K562 (cell line): Measurements from ENCODE around the gene SCAMP3. TPM values are rescaled to one million over a fixed set of nuclear protein-coding genes. Genes with fewer than 3 reads are reported as not detected.

Source experiments
- ATAC-seq: fragments of 200-7000 bp; cut with Tn5 transposase; 3 replicates; pipeline ENCODE4 v1.9.1; 2020; ENCODE audit warnings: moderate library complexity
- BruUV-seq: library from RNA; stranded (reverse); fragments of 400-500 nt; replicated peaks from 2 replicates; lab custom pipeline; 2021; lab: Mats Ljungman, UMichigan
- CTCF ChIA-PET: fragments of 300-600 bp; formaldehyde crosslinking; extraction: SDS; loops from one replicate; lab custom pipeline; 2021; ENCODE audit warnings: low intra/inter-chr PET ratio; lab: Yijun Ruan, JAX
- POLR2A ChIA-PET: fragments of 300-600, 350-650 bp; sonication (Branson Sonifier 250); formaldehyde crosslinking; extraction: SDS; loops from one replicate; lab custom pipeline; 2021; ENCODE audit warnings: antibody characterized with exemption, inconsistent platforms; lab: Yijun Ruan, JAX
- DNase-seq, 4 experiments: peaks; one replicate each; pipeline versions ENCODE4 v3.0.0 to v3.0.0-alpha.2; 2011 to 2018; ENCODE audit warnings: low spot score in 3 of 4, mixed read lengths in 3 of 4; ENCODE audit errors: extremely low read depth in 1 of 4
- FAIRE-seq: peaks from 2 replicates; lab custom pipeline; 2011; peaks lifted over from hg19 to GRCh38; lab: Jason Lieb, UNC
- H2AFZ ChIP-seq: 2 replicates; pipeline ENCODE4 v1.6.0; 2011; ENCODE audit warnings: low read depth, low read length, control low read depth, inconsistent platforms
- H3K27ac ChIP-seq: fragments of 200-600 bp; 3 replicates; pipeline ENCODE4 v1.8.0; 2011; ENCODE audit warnings: low read depth, mild to moderate bottlenecking, control low read depth, inconsistent platforms, low read length, moderate library complexity, mixed read lengths; ENCODE audit errors: extremely low read depth
- H3K27me3 ChIP-seq, 2 experiments: fragments of 300-600 bp in 1 of 2; 2 replicates in 1 of 2; 3 replicates in 1 of 2; pipeline versions ENCODE4 v1.6.0 to v1.8.0; 2011; ENCODE audit warnings: inconsistent platforms in 2 of 2, low read length in 2 of 2, mild to moderate bottlenecking in 1 of 2, mixed read lengths in 1 of 2, moderate library complexity in 1 of 2; ENCODE audit not compliant: control insufficient read depth in 2 of 2, insufficient read depth in 2 of 2
- H3K36me3 ChIP-seq: fragments of 300-600 bp; 3 replicates; pipeline ENCODE4 v1.8.0; 2011; ENCODE audit warnings: mild to moderate bottlenecking, low read length, inconsistent platforms; ENCODE audit not compliant: control insufficient read depth, insufficient read depth
- H3K4me1 ChIP-seq, 2 experiments: fragments of 200-600 bp in 1 of 2; replicated peaks in 1 of 2; 2 replicates in 1 of 2; 3 replicates in 1 of 2; pipeline versions ENCODE4 v1.5.1 to v1.8.0; 2011; ENCODE audit warnings: inconsistent platforms in 2 of 2, low read length in 2 of 2, mild to moderate bottlenecking in 1 of 2, mixed read lengths in 1 of 2, moderate library complexity in 1 of 2; ENCODE audit not compliant: control insufficient read depth in 2 of 2, insufficient read depth in 2 of 2
- H3K4me2 ChIP-seq: 2 replicates; pipeline ENCODE4 v1.6.1; 2011; ENCODE audit warnings: low read length, control low read depth, inconsistent platforms, mixed read lengths; ENCODE audit not compliant: insufficient read depth
- H3K4me3 ChIP-seq: fragments of 200-600 bp; sonication (generic), shearing (Covaris generic); 2 replicates; pipeline ENCODE4 v1.5.1; 2016; ENCODE audit warnings: control low read depth, inconsistent platforms
- H3K79me2 ChIP-seq: fragments of 200-600 bp; 3 replicates; pipeline ENCODE4 v1.8.0; 2011; ENCODE audit warnings: low read length, inconsistent platforms; ENCODE audit not compliant: control insufficient read depth, insufficient read depth
- H3K9ac ChIP-seq, 2 experiments: 2 replicates each; pipeline versions ENCODE4 v1.6.0 to v1.6.1; 2011; ENCODE audit warnings: low read depth in 2 of 2, low read length in 2 of 2, control low read depth in 1 of 2, inconsistent platforms in 1 of 2, mild to moderate bottlenecking in 1 of 2, mixed read lengths in 1 of 2; ENCODE audit not compliant: insufficient read depth in 1 of 2
- H3K9me1 ChIP-seq: one replicate; pipeline ENCODE4 v1.6.0; 2011; ENCODE audit warnings: inconsistent platforms, mild to moderate bottlenecking, low read length, moderate library complexity; ENCODE audit not compliant: control insufficient read depth, insufficient read depth
- H3K9me3 ChIP-seq: replicated peaks from 2 replicates; pipeline ENCODE4 v1.5.1; 2011; ENCODE audit warnings: low read depth, low read length, inconsistent platforms; ENCODE audit not compliant: control insufficient read depth, insufficient read depth
- H4K20me1 ChIP-seq: replicated peaks from 2 replicates; pipeline ENCODE4 v1.6.1; 2011; ENCODE audit warnings: low read length, inconsistent platforms, mixed read lengths; ENCODE audit not compliant: control insufficient read depth, insufficient read depth
- CHCHD3 ChIP-seq: fragments of 250-450 bp; sonication (Bioruptor Pico); IDR thresholded peaks from 2 replicates; pipeline ENCODE4 v2.1.2; 2022; ENCODE audit warnings: mild to moderate bottlenecking
- DIDO1 ChIP-seq: fragments of 450-650 bp; IDR thresholded peaks from 2 replicates; pipeline ENCODE4 v1.6.1; 2016; ENCODE audit warnings: low read depth, missing biosample characterization, missing genetic modification characterization
- EP400 ChIP-seq: fragments of 450-650 bp; IDR thresholded peaks from 2 replicates; pipeline ENCODE4 v1.6.1; 2017; ENCODE audit warnings: antibody characterized with exemption, mild to moderate bottlenecking, moderate library complexity
- ILF3 ChIP-seq: fragments of 450-650 bp; IDR thresholded peaks from 2 replicates; pipeline ENCODE4 v1.6.1; 2018; ENCODE audit warnings: antibody characterized with exemption, mild to moderate bottlenecking, moderate library complexity, borderline replicate concordance
- YY1 ChIP-seq, 3 experiments: IDR thresholded peaks; 2 replicates each; pipeline ENCODE4 v1.6.1; 2011; ENCODE audit warnings: low read length in 2 of 3, mild to moderate bottlenecking in 2 of 3, moderate library complexity in 2 of 3, borderline replicate concordance in 1 of 3, control low read depth in 1 of 3, low read depth in 1 of 3; ENCODE audit not compliant: insufficient read depth in 3 of 3, insufficient replicate concordance in 2 of 3, control insufficient read depth in 1 of 3, insufficient read length in 1 of 3; ENCODE audit errors: extremely low read depth in 1 of 3
- ZNF143 ChIP-seq: sonication (generic); formaldehyde crosslinking; IDR thresholded peaks from 2 replicates; pipeline ENCODE4 v1.9.0; 2022; ENCODE audit warnings: mild to moderate bottlenecking, missing genetic modification reagents
- ZNF24 ChIP-seq: fragments of 450-650 bp; IDR thresholded peaks from 2 replicates; pipeline ENCODE4 v1.6.1; 2016
- ZNF830 ChIP-seq: fragments of 250-450 bp; sonication (Bioruptor Pico); IDR thresholded peaks from 2 replicates; pipeline ENCODE4 v1.5.0; 2021; ENCODE audit warnings: mild to moderate bottlenecking
- WGBS: fragments of 100-300 bp; shearing (Covaris generic); methylation state at CpG from one replicate; pipeline ENCODE4 v1.1.6; 2016; ENCODE audit warnings: low coverage, mixed read lengths; ENCODE audit not compliant: insufficient coverage; ENCODE audit errors: missing lambda C conversion rate; 5-methylcytosine and 5-hydroxymethylcytosine counted together
- in situ Hi-C: fragments of 300-500 bp; cut with MboI; formaldehyde crosslinking; loops from 4 replicates; pipeline ENCODE4 v1.15.0; 2018; ENCODE audit warnings: inconsistent platforms, mixed read lengths
- intact Hi-C: fragments of 100-400 bp; cut with micrococcal nuclease; formaldehyde crosslinking; loops from 2 replicates; pipeline ENCODE4 v1.14.2; 2022
- polyA plus RNA-seq, 8 experiments: library from polyadenylated mRNA; depleted of rRNA in 4 of 8; stranded (reverse) in 5 of 8; unstranded in 3 of 8; fragments of >200 nt; fragmentation: Nextera tagmentation in 2 of 8; fragmentation: Illumina TruSeq in 1 of 8; extraction: Ambion mirVana in 2 of 8; extraction: Trizol in 1 of 8; gene quantifications; 2 replicates each; pipeline versions ENCODE4 v1.2.1 to v1.2.3, GENCODE V29; 2011 to 2014; ENCODE audit warnings: inconsistent platforms in 1 of 8, missing spikeins in 1 of 8
- total RNA-seq, 7 experiments: library from RNA; depleted of rRNA in 6 of 7; stranded (reverse); fragments of >200 nt in 6 of 7; fragmentation: Illumina TruSeq in 2 of 7; extraction: Trizol in 2 of 7; gene quantifications; 2 replicates each; pipeline versions ENCODE4 v1.2.1 to v1.2.3, GENCODE V29; 2011 to 2021; ENCODE audit warnings: low replicate concordance in 1 of 7
- TF ChIP-seq, protein P1 (sequence below): fragments of 250-450 bp; sonication (Bioruptor Pico); IDR thresholded peaks from 2 replicates; pipeline ENCODE4 v1.8.0; 2022; ENCODE audit warnings: moderate library complexity, mild to moderate bottlenecking, inconsistent platforms
- TF ChIP-seq, protein P2 (sequence below), 2 experiments: fragments of 450-650 bp; IDR thresholded peaks; 2 replicates each; pipeline ENCODE4 v1.6.1; 2016; ENCODE audit warnings: mild to moderate bottlenecking in 2 of 2, borderline replicate concordance in 1 of 2, low read depth in 1 of 2, moderate library complexity in 1 of 2

SCAMP3 gene
- total and polyA plus RNA-seq, 9 of the 15 experiments (the other 6 are each of a cell fraction or from before 2014, with no cell fraction given) = 14.2 to 131 (median 86.1) TPM

DNA sequence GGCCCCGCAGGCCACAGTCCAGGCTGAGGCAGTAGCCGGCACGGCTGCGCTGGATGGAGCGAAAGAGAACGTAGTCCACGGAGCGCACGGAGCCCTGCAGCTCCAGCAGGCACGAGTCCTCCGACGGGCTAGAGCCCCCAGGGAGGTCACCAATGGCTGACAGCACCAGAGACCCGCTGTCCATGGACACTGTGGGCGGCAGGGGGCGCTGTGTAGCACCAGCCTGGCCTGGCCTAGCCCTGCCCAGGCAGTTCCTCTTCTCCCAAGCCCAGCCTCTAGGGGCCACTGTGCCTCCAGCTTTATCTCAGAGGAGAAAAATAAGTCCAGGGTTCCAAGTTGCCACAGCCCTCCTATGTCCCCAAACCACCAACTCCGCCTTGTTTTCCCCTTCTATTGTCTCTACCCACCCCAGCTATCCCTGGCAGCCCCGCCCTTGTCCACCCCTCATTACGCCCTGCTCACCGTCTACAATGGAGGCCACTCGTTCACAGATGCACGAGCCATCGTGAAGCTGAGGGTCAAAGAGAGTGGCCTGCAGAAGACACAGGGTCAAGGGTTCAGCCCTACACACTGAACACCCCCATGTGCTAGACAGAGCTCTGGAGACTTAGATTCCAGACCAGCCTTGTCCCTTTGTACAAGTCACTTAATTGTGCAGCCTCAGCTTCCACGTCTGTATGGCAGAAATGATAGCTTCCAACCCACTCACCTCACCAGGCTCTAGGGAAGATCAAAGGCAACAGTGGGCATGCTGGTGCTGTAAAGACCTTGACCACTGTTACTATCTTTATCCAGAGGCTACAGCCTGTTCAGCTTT is 11.3 kb downstream of the SCAMP3 start:
- BruUV-seq = no TSS peak
- Histone ChIP-seq H3K9ac (peak overlapping the region; percentile 40 to 87; a peak in 3 of 4 replicates), H3K9me3 (no peaks in the 10 kb centered on the region), H3K36me3 (peaks cover 29% of the 10 kb centered on the region; the same call in 2 of the 3 replicates), H4K20me1 (no peaks in the 10 kb centered on the region), H3K4me3 (no peak overlapping the region), H3K9me1 (no peaks in the 10 kb centered on the region), H3K27ac (peak overlapping the region; percentile 60; the same call in 1 of the 3 replicates), H3K27me3 (no peaks in the 10 kb centered on the region), H3K79me2 (peaks cover 18% of the 10 kb centered on the region), H3K4me2 (peak overlapping the region; percentile 51), H2AFZ (peak overlapping the region; percentile 69), H3K4me1 (peaks cover 25 to 51% of the 10 kb centered on the region in 2 experiments)
- ATAC-seq (peak; percentile 94), FAIRE-seq (peak; percentile 93), DNase-seq (peak; percentile 92 to 97 (median 94))
- ChIA-PET CTCF (interaction anchor here (0.5 to 3.5 kb wide), 8 partner anchors 55 to 846 kb away, joined by 3 to 38 read pairs (median 6); partner anchors contain the start of gene FDPS), POLR2A (interaction anchor here (0.6 to 3.4 kb wide), 7 partner anchors 10 to 72 kb away, joined by 3 to 30 read pairs (median 3); partner anchors contain the start of genes FDPS, RUSC1 and SCAMP3)
- intact Hi-C loops = loop anchor here (1.0 to 10.0 kb wide), 4 partner anchors 57 to 341 kb away; partner anchors contain the start of gene FDPS
- in situ Hi-C loops = loop anchor here (10.0 kb wide), 1 partner anchor 344 kb away; no protein-coding TSS in a partner anchor
- 22% methylated on average over 17 of the region's 23 CpGs for WGBS
- peak; percentile 57 to 91 (median 86) for TF ChIP-seq YY1 (IDR thresholded peaks at IDR 0.05; ENCODE audit: borderline replicate concordance in 1 of 3, control insufficient read depth in 1 of 3, extremely low read depth in 1 of 3, insufficient read depth in 3 of 3, insufficient read length in 1 of 3, insufficient replicate concordance in 2 of 3, low read depth in 1 of 3, low read length in 2 of 3)
- TF ChIP-seq, protein P1, sequence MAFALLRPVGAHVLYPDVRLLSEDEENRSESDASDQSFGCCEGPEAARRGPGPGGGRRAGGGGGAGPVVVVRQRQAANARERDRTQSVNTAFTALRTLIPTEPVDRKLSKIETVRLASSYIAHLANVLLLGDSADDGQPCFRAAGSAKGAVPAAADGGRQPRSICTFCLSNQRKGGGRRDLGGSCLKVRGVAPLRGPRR (CRISPR knock-in tag) = no peak
- TF ChIP-seq ZNF143 (CRISPR knock-in tag) = no peak
- TF ChIP-seq EP400 = no peak
- no peak for TF ChIP-seq ZNF830 (CRISPR knock-in tag)
- TF ChIP-seq CHCHD3 = no peak
- TF ChIP-seq ILF3 = no peak
- peak; percentile 64; the same call in 1 of the 2 replicates for TF ChIP-seq ZNF24
- TF ChIP-seq, protein P2, sequence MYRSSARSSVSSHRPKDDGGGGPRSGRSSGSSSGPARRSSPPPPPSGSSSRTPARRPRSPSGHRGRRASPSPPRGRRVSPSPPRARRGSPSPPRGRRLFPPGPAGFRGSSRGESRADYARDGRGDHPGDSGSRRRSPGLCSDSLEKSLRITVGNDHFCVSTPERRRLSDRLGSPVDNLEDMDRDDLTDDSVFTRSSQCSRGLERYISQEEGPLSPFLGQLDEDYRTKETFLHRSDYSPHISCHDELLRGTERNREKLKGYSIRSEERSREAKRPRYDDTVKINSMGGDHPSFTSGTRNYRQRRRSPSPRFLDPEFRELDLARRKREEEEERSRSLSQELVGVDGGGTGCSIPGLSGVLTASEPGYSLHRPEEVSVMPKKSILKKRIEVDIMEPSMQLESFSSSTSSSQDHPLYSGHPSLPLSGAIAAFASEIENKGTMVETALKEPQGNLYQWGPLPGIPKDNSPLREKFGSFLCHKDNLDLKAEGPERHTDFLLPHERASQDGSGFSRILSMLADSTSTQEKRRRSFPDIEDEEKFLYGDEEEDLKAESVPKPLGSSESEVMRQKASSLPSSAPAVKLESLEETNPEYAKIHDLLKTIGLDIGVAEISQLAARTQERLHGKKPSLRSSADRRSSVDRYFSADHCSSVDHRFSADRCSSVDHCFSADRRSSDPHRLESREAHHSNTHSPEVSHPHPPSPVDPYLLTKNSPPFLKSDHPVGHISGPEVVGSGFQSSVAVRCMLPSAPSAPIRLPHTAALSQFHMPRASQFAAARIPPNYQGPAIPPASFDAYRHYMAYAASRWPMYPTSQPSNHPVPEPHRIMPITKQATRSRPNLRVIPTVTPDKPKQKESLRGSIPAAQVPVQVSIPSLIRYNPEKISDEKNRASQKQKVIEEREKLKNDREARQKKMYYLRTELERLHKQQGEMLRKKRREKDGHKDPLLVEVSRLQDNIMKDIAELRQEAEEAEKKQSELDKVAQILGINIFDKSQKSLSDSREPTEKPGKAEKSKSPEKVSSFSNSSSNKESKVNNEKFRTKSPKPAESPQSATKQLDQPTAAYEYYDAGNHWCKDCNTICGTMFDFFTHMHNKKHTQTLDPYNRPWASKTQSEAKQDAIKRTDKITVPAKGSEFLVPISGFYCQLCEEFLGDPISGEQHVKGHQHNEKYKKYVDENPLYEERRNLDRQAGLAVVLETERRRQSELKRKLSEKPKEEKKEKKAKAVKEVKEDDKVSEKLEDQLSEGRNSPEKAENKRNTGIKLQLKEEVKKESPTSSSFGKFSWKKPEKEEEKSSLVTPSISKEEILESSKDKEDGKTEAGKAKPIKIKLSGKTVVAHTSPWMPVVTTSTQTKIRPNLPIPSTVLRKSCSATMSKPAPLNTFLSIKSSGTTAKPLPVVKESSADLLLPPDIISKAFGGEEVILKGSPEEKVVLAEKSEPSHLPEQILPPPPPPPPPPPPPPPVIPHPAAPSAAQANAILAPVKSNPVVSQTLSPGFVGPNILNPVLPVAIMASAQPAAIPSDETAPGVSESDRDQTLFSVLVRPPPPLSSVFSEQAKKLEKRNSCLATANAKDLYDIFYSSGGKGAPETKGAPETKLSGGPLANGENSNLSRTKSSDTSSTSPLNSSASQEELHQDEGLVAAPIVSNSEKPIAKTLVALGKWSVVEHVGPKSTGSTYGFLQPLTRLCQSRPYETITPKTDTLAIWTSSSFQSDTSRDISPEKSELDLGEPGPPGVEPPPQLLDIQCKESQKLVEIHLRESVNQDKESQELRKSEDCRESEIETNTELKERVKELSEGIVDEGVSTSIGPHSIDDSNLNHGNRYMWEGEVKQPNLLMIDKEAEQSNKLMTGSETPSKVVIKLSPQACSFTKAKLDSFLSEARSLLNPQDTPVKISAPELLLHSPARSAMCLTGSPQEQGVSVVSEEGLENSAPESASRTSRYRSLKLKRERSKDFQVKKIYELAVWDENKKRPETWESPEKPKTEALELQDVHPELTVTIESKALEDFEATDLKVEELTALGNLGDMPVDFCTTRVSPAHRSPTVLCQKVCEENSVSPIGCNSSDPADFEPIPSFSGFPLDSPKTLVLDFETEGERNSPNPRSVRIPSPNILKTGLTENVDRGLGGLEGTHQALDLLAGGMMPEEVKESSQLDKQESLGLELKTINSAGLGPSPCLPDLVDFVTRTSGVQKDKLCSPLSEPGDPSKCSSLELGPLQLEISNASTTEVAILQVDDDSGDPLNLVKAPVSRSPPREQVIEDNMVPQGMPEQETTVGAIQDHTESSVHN (IDR thresholded peaks at IDR 0.05; ENCODE audit: borderline replicate concordance in 1 of 2, low read depth in 1 of 2) = no peak
- TF ChIP-seq DIDO1 = no peak
